22Rv1 (cell line): ENCODE data around the gene TYW1.
"Not testable (repeated sequence)": the region's sequence is repeated elsewhere in the genome, so short reads cannot be mapped to it uniquely, and the experiment has no call there.

Experiments used
- CTCF ChIP-seq: fragments of 450-650 bp; IDR thresholded peaks from 2 replicates; pipeline ENCODE4 v1.5.1; 2017; ENCODE audit warnings: mild to moderate bottlenecking
- ZFX ChIP-seq: fragments of 450-650 bp; IDR thresholded peaks from 2 replicates; pipeline ENCODE4 v1.6.1; 2017; ENCODE audit warnings: antibody characterized with exemption, borderline replicate concordance

- TF ChIP-seq CTCF, ZFX: not testable (repeated sequence)
These were observed 232.4 kb downstream of the TYW1 start for GRCh38 chr7:67229018-67229417.
